Smooth muscle cell (in vitro differentiated cells): ENCODE results near the gene USHBP1. TPM values are rescaled to one million over a fixed set of nuclear protein-coding genes. Genes with fewer than 3 reads are reported as not detected.
A peak's percentile ranks its signal among the peaks of the same experiment; 100 is the strongest.

Experiments used
- DNase-seq: peaks from one replicate; lab custom pipeline; 2025; ENCODE audit not compliant: unreplicated experiment; lab: John Stamatoyannopoulos, UW
- H2AFZ ChIP-seq: fragments of 200-600 bp; sonication (generic); 2 replicates; pipeline ENCODE4 v1.6.0; 2016; ENCODE audit warnings: antibody characterized with exemption, low read depth, mild to moderate bottlenecking
- H3F3A ChIP-seq: fragments of 200-600 bp; sonication (generic); 2 replicates; pipeline ENCODE4 v1.6.0; 2017; ENCODE audit warnings: antibody characterized with exemption, low read depth
- H3K27ac ChIP-seq: fragments of 200-600 bp; sonication (generic); 2 replicates; pipeline ENCODE4 v1.5.1; 2016; ENCODE audit warnings: low read depth, mild to moderate bottlenecking
- H3K27me3 ChIP-seq: fragments of 200-600 bp; sonication (generic); 2 replicates; pipeline ENCODE4 v1.6.1; 2016; ENCODE audit warnings: low read depth, mild to moderate bottlenecking
- H3K36me3 ChIP-seq: fragments of 200-600 bp; sonication (generic); 2 replicates; pipeline ENCODE4 v1.5.1; 2016; ENCODE audit warnings: low read depth
- H3K4me1 ChIP-seq: fragments of 200-600 bp; sonication (generic); 2 replicates; pipeline ENCODE4 v1.5.1; 2016; ENCODE audit warnings: low read depth
- H3K4me2 ChIP-seq: fragments of 200-600 bp; sonication (generic); 2 replicates; pipeline ENCODE4 v1.6.0; 2016; ENCODE audit warnings: mild to moderate bottlenecking
- H3K4me3 ChIP-seq: fragments of 200-600 bp; sonication (generic); 2 replicates; pipeline ENCODE4 v1.5.1; 2016; ENCODE audit warnings: mild to moderate bottlenecking
- H3K79me2 ChIP-seq: fragments of 200-600 bp; sonication (generic); 2 replicates; pipeline ENCODE4 v1.6.0; 2016; ENCODE audit warnings: low read depth, mild to moderate bottlenecking
- H3K9ac ChIP-seq: fragments of 200-600 bp; sonication (generic); 2 replicates; pipeline ENCODE4 v1.6.0; 2016; ENCODE audit warnings: low read depth
- H3K9me3 ChIP-seq: fragments of 200-600 bp; sonication (generic); replicated peaks from 2 replicates; pipeline ENCODE4 v1.5.1; 2016; ENCODE audit warnings: low read depth
- H4K20me1 ChIP-seq: fragments of 200-600 bp; sonication (generic); 2 replicates; pipeline ENCODE4 v1.6.0; 2016; ENCODE audit warnings: low read depth
- WGBS: methylation state at CpG from one replicate; pipeline ENCODE4 v1.1.7; 2016; ENCODE audit warnings: low lambda C conversion rate; 5-methylcytosine and 5-hydroxymethylcytosine counted together
- polyA plus RNA-seq: library from polyadenylated mRNA; unstranded; fragments of >200 nt; fragmentation: Nextera tagmentation; extraction: Ambion mirVana; gene quantifications from 2 replicates; pipeline ENCODE4 v1.2.1, GENCODE V29; 2016
- total RNA-seq: library from RNA; depleted of rRNA; stranded (reverse); fragments of >200 nt; gene quantifications from 2 replicates; pipeline ENCODE4 v1.2.3, GENCODE V29; 2014
- TF ChIP-seq, protein P1 (sequence below): fragments of 200-600 bp; sonication (generic); IDR thresholded peaks from 2 replicates; pipeline ENCODE4 v1.5.1; 2017; ENCODE audit warnings: borderline replicate concordance, mild to moderate bottlenecking, antibody characterized with exemption; ENCODE audit not compliant: insufficient read depth, poor library complexity, severe bottlenecking

The USHBP1 gene
- total and polyA plus RNA-seq, 2 experiments from 2014 or later: not detected

GRCh38 chr19:17305216-17305516 is 40.6 kb upstream of the USHBP1 start:
- no peak overlapping the region for H3K27ac ChIP-seq
- 12% methylated on average over 7 of the region's 7 CpGs for WGBS
- peaks cover 12% of the 10 kb centered on the region for H3K4me1 ChIP-seq
- DNase-seq: no peak
- peaks cover 5% of the 10 kb centered on the region for H3F3A ChIP-seq
- no peaks in the 10 kb centered on the region for H3K36me3 ChIP-seq
- TF ChIP-seq, protein P1, sequence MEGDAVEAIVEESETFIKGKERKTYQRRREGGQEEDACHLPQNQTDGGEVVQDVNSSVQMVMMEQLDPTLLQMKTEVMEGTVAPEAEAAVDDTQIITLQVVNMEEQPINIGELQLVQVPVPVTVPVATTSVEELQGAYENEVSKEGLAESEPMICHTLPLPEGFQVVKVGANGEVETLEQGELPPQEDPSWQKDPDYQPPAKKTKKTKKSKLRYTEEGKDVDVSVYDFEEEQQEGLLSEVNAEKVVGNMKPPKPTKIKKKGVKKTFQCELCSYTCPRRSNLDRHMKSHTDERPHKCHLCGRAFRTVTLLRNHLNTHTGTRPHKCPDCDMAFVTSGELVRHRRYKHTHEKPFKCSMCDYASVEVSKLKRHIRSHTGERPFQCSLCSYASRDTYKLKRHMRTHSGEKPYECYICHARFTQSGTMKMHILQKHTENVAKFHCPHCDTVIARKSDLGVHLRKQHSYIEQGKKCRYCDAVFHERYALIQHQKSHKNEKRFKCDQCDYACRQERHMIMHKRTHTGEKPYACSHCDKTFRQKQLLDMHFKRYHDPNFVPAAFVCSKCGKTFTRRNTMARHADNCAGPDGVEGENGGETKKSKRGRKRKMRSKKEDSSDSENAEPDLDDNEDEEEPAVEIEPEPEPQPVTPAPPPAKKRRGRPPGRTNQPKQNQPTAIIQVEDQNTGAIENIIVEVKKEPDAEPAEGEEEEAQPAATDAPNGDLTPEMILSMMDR: no peak
- no peak overlapping the region for H3K9ac ChIP-seq
- peak overlapping the region; percentile 68 for H3K4me3 ChIP-seq
- peaks cover 8% of the 10 kb centered on the region for H3K79me2 ChIP-seq
- H3K4me2 ChIP-seq: peak overlapping the region; percentile 85
- no peaks in the 10 kb centered on the region for H3K27me3 ChIP-seq
- H4K20me1 ChIP-seq: peaks cover 2% of the 10 kb centered on the region
- no peak overlapping the region for H2AFZ ChIP-seq
- no peaks in the 10 kb centered on the region for H3K9me3 ChIP-seq

DNA sequence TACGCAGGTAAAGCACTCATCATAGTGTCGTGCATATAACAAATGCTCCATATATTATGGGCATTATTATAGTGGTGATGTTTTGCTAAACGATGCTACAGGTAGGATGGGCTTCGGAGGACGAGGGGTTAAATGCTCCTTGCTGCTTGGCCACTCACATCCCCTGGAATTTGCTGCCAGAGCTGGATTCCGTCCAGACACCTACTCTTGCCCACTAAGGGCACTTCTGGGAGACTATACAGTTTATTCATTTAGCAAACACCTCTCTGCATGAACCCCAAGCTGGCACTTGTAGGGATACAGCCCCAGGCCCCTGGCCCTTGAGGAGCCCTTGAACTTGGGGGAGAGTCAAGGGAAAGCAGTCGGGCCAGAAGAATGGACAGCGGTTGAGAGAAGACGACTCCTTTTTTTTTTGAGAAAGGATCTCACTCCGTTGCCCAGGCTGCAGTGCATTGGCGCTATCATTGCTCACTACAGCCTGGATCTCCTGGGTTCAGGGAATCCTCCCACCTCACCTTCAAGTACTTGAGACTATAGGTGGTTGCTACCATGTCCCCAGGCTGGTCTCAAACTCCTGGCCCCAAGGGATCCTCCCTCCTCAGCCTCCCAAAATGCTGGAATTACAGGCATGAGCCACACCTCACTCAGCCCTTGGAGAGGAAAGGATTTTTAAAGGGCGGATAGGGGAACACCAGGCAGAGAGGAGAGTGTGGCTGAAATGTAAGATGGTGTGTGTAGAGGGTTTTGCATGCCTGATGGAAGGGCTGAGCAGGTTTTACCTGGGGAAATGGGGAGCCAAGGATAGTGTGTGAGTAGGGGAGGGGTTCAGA is 40.1 kb upstream of the USHBP1 start:
- H3K4me2 ChIP-seq: peak overlapping the region; percentile 85
- H2AFZ ChIP-seq: no peak overlapping the region
- H4K20me1 ChIP-seq: no peaks in the 10 kb centered on the region
- peak overlapping the region; percentile 18 for H3K27ac ChIP-seq
- no peak for DNase-seq
- H3K9me3 ChIP-seq: no peaks in the 10 kb centered on the region
- TF ChIP-seq, protein P1: no peak
- peaks cover 8% of the 10 kb centered on the region for H3K4me1 ChIP-seq
- peak overlapping the region; percentile 68 for H3K4me3 ChIP-seq
- no peak overlapping the region for H3K9ac ChIP-seq
- peaks cover 2% of the 10 kb centered on the region for H3K79me2 ChIP-seq
- 80% methylated on average over 12 of the region's 12 CpGs for WGBS
- peaks cover 5% of the 10 kb centered on the region for H3F3A ChIP-seq
- no peaks in the 10 kb centered on the region for H3K36me3 ChIP-seq
- no peaks in the 10 kb centered on the region for H3K27me3 ChIP-seq

GRCh38 chr19:17303940-17304267 is 39.4 kb upstream of the USHBP1 start:
- H3K36me3 ChIP-seq: no peaks in the 10 kb centered on the region
- H3K79me2 ChIP-seq: no peaks in the 10 kb centered on the region
- H4K20me1 ChIP-seq: no peaks in the 10 kb centered on the region
- H3K4me3 ChIP-seq: no peak overlapping the region
- no peaks in the 10 kb centered on the region for H3K27me3 ChIP-seq
- peaks cover 8% of the 10 kb centered on the region for H3K4me1 ChIP-seq
- no peak overlapping the region for H3K27ac ChIP-seq
- H3F3A ChIP-seq: peaks cover 5% of the 10 kb centered on the region
- TF ChIP-seq, protein P1: no peak
- no peaks in the 10 kb centered on the region for H3K9me3 ChIP-seq
- peak overlapping the region; percentile 94 for H3K4me2 ChIP-seq
- H3K9ac ChIP-seq: no peak overlapping the region
- no peak for DNase-seq
- 79% methylated on average over 12 of the region's 12 CpGs for WGBS
- H2AFZ ChIP-seq: no peak overlapping the region
